SH-SY5Y (cell line): Measurements from ENCODE around the gene MT1M.

Source experiments
- GATA2 ChIP-seq: IDR thresholded peaks from 2 replicates; pipeline ENCODE4 v1.6.1; 2011; ENCODE audit warnings: mild to moderate bottlenecking, low read depth, low read length
- GATA3 ChIP-seq: IDR thresholded peaks from 2 replicates; pipeline ENCODE4 v1.6.1; 2011; ENCODE audit warnings: low read depth, mild to moderate bottlenecking, low read length, moderate library complexity

DNA sequence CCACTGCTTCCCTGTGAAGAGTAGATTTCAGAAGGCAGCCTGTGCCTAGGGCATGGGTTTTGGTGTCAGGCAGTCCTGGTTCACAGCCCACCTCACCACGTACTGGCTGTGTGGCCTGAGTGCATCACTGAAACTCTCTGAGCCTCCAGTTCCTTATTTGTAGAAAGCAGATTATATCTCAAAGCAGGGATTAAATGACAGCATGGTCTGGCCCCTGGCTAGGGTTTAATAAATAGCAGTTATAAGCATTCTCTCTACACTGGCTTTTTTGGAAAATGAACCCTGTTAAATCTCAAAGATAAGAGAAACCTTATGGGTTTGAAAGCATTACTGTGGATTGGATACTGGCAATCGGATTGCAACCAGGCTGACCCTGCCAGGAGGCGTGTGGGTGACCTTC is 2.9 kb upstream of the MT1M start:
- TF ChIP-seq GATA3 (peak; percentile 71; the same call in 1 of the 2 replicates), GATA2 (peak; percentile 82)
